ENCODE measurements around the gene B3GNT5. TPM values are rescaled to one million over a fixed set of nuclear protein-coding genes. Genes with fewer than 3 reads are reported as not detected.
A peak's percentile ranks its signal among the peaks of the same experiment; 100 is the strongest.

The B3GNT5 gene
- total and polyA plus RNA-seq, 9 of the 15 experiments (the other 6 are each of a cell fraction or from before 2014, with no cell fraction given), result 8.8 to 23.8 (median 14.4) TPM

GRCh38 chr3:183227586-183227985 lies 25.5 kb upstream of the B3GNT5 start:
- DNase-seq (ENCODE audit: extremely low read depth in 1 of 4, low spot score in 3 of 4) (peak in 2 of 4 experiments; percentile 23 to 31), ATAC-seq (no peak; the same call in 1 of the 3 replicates), FAIRE-seq (no peak)
- Histone ChIP-seq H3K27me3 (ENCODE audit: control insufficient read depth in 2 of 2, insufficient read depth in 2 of 2, low read length in 2 of 2) (no peaks in the 10 kb centered on the region), H3K4me3 (no peak overlapping the region), H3K4me2 (ENCODE audit: insufficient read depth, low read length) (no peak overlapping the region; the same call in 1 of the 2 replicates), H3K4me1 (replicated peaks in 1 of 2; ENCODE audit: control insufficient read depth in 2 of 2, insufficient read depth in 2 of 2, low read length in 2 of 2) (peaks cover 6 to 20% of the 10 kb centered on the region in 2 experiments; a peak in 4 of 5 replicates), H3K9me3 (replicated peaks; ENCODE audit: control insufficient read depth, insufficient read depth, low read depth, low read length) (no peaks in the 10 kb centered on the region), H4K20me1 (replicated peaks; ENCODE audit: control insufficient read depth, insufficient read depth, low read length) (no peaks in the 10 kb centered on the region), H3K79me2 (ENCODE audit: control insufficient read depth, insufficient read depth, low read length) (no peaks in the 10 kb centered on the region), H3K36me3 (ENCODE audit: control insufficient read depth, insufficient read depth, low read length) (no peaks in the 10 kb centered on the region), H3K9me1 (ENCODE audit: control insufficient read depth, insufficient read depth, low read length) (no peaks in the 10 kb centered on the region), H3K27ac (ENCODE audit: extremely low read depth, low read depth, low read length) (no peak overlapping the region), H3K9ac (ENCODE audit: insufficient read depth in 1 of 2, low read depth in 2 of 2, low read length in 2 of 2) (no peak overlapping the region), H2AFZ (ENCODE audit: low read depth, low read length) (peak overlapping the region; percentile 46)
- 42% methylated on average over 4 of the region's 4 CpGs for WGBS (ENCODE audit: insufficient coverage, low coverage, missing lambda C conversion rate)
- intact Hi-C loops (cut with micrococcal nuclease), result no loop called here
- POLR2A ChIA-PET, result interaction anchor here (1.2 kb wide), 1 partner anchor 8 kb away, joined by 4 read pairs; no protein-coding TSS in a partner anchor
- in situ Hi-C loops (cut with MboI), result no loop called here
- CTCF ChIA-PET (ENCODE audit: low intra/inter-chr PET ratio), result no interaction called here
- BruUV-seq (replicated peaks), result no TSS peak
- TF ChIP-seq STAT5A (IDR thresholded peaks at IDR 0.05; ENCODE audit: borderline replicate concordance, low read length), result no peak
- no peak for TF ChIP-seq ELF1 (tag; IDR thresholded peaks at IDR 0.05)
- TF ChIP-seq JUND (IDR thresholded peaks at IDR 0.05; ENCODE audit: borderline replicate concordance, low read depth, low read length), result peak; percentile 68; the same call in 1 of the 2 replicates
- peak; percentile 75; the same call in 1 of the 3 replicates for TF ChIP-seq JUND (tag; IDR thresholded peaks at IDR 0.05; ENCODE audit: borderline replicate concordance, low read depth, low read length)
- peak; percentile 78; the same call in 1 of the 2 replicates for TF ChIP-seq NFATC3 (IDR thresholded peaks at IDR 0.05)
- no peak for TF ChIP-seq CHCHD3 (CRISPR knock-in tag; IDR thresholded peaks at IDR 0.05)
- TF ChIP-seq CTBP1 (IDR thresholded peaks at IDR 0.05; ENCODE audit: borderline replicate concordance), result no peak
- TF ChIP-seq SIN3B (IDR thresholded peaks at IDR 0.05; ENCODE audit: low read depth), result no peak
- TF ChIP-seq YY1 (IDR thresholded peaks at IDR 0.05; ENCODE audit: borderline replicate concordance in 1 of 3, control insufficient read depth in 1 of 3, extremely low read depth in 1 of 3, insufficient read depth in 3 of 3, insufficient read length in 1 of 3, insufficient replicate concordance in 2 of 3, low read depth in 1 of 3, low read length in 2 of 3), result peak in 1 of 3 experiments; percentile 32
- TF ChIP-seq HOXB6 (CRISPR knock-in tag; IDR thresholded peaks at IDR 0.05; ENCODE audit: borderline replicate concordance), result no peak
- no peak for TF ChIP-seq THAP7 (CRISPR knock-in tag; IDR thresholded peaks at IDR 0.05)
- peak; percentile 8; the same call in 1 of the 2 replicates for TF ChIP-seq TCF3 (CRISPR knock-in tag; IDR thresholded peaks at IDR 0.05)
- no peak for TF ChIP-seq ZNF316 (IDR thresholded peaks at IDR 0.05)
- TF ChIP-seq TEAD4 (IDR thresholded peaks at IDR 0.05; ENCODE audit: low read length), result peak; percentile 26; the same call in 1 of the 2 replicates
- no peak for TF ChIP-seq TEAD4 (CRISPR knock-in tag; IDR thresholded peaks at IDR 0.05; ENCODE audit: borderline replicate concordance)
- 0 out of 2 replicates have a peak, but pooled peaks have one; percentile 11 for TF ChIP-seq CBFA2T3 (IDR thresholded peaks at IDR 0.05)
- no peak for TF ChIP-seq ZNF609 (CRISPR knock-in tag; IDR thresholded peaks at IDR 0.05; ENCODE audit: borderline replicate concordance)
- no peak for TF ChIP-seq MYNN (IDR thresholded peaks at IDR 0.05)
- TF ChIP-seq MYNN (CRISPR knock-in tag; IDR thresholded peaks at IDR 0.05), result no peak
